ENCODE data around the gene FUT3. TPM values are rescaled to one million over a fixed set of nuclear protein-coding genes. Genes with fewer than 3 reads are reported as not detected.

Gene FUT3
- total RNA-seq, 1 experiment from 2014 or later, result 2.6 TPM

DNA sequence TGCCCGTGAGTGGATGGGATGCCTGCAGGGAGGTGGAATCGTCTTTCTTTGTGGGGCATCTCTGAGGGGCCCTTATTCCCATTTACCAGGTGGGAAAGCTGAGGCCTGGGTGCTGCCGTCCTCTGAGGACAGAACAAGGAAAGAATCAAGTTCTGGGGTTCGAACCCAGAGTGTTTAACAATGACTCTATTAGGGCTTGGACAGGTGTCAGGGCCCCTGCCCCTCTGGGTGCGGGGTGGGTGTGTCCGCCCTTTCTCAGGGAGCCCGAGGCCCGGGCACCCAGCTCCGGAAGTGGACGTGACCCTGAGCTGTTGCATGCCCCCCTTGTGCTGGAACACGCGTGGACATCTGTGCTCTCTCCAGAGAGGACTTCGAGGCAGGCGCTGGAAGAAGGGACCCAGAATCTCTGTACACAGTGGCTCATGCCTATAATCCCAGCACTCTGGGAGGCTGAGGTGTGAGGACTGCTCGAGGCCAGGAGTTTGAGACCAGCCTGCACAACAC lies 41.6 kb upstream of the FUT3 start:
- Histone ChIP-seq H3K79me2 (ENCODE audit: insufficient read depth, low read length) (peaks cover 10% of the 10 kb centered on the region; the same call in 1 of the 2 replicates), H2AFZ (ENCODE audit: low read depth, low read length, poor library complexity, severe bottlenecking) (no peak overlapping the region), H3K9ac (ENCODE audit: low read length) (no peak overlapping the region), H3K27ac (ENCODE audit: low read depth, low read length) (no peak overlapping the region), H3K9me2 (ENCODE audit: insufficient read depth) (no peaks in the 10 kb centered on the region), H3K4me2 (ENCODE audit: low read length) (no peak overlapping the region), H3K4me1 (ENCODE audit: control insufficient read depth in 1 of 2, insufficient read depth in 2 of 2, low read length in 2 of 2) (peaks cover 0 to 3% of the 10 kb centered on the region in 2 experiments; a peak in 1 of 4 replicates), H3K27me3 (ENCODE audit: insufficient read depth, low read length) (no peaks in the 10 kb centered on the region), H3K4me3 (replicated peaks in 1 of 2; ENCODE audit: low read depth in 1 of 2, low read length in 2 of 2) (no peak overlapping the region), H3K36me3 (ENCODE audit: control insufficient read depth in 1 of 2, insufficient read depth in 2 of 2, low read length in 2 of 2) (0 out of 4 replicates have a peak, but pooled peaks cover 0 to 7% of the 10 kb centered on the region in 2 experiments), H3K9me3 (ENCODE audit: control insufficient read depth in 1 of 2, insufficient read depth in 1 of 2, low read depth in 1 of 2, low read length in 2 of 2) (no peaks in the 10 kb centered on the region), H4K20me1 (ENCODE audit: insufficient read depth) (no peaks in the 10 kb centered on the region)
- ChIA-PET POLR2A (interaction anchor here (1.1 to 1.4 kb wide), 2 partner anchors 11 to 65 kb away, joined by 3 read pairs; no protein-coding TSS in a partner anchor), RAD21 (ENCODE audit: low non-redundant PET in 1 of 2, low total read pairs in 2 of 2, uncharacterized antibody in 2 of 2, unreplicated experiment in 2 of 2) (interaction anchor here (0.7 to 1.0 kb wide), 2 partner anchors 85 to 89 kb away, joined by 3 to 4 read pairs; no protein-coding TSS in a partner anchor), CTCF (interaction anchor here (0.6 to 3.7 kb wide), 4 partner anchors 11 to 95 kb away, joined by 3 to 48 read pairs (median 4); partner anchors contain the start of genes NDUFA11 and NRTN)
- intact Hi-C loops (cut with micrococcal nuclease), result loop anchor here (1.0 to 2.0 kb wide), 2 partner anchors 64 to 89 kb away; no protein-coding TSS in a partner anchor
- TSS peak; percentile 7 for BruUV-seq (replicated peaks)
- DNase-seq (ENCODE audit: low read depth, low spot score) (no peak), ATAC-seq (peak; percentile 17)
- TF ChIP-seq, protein P1, sequence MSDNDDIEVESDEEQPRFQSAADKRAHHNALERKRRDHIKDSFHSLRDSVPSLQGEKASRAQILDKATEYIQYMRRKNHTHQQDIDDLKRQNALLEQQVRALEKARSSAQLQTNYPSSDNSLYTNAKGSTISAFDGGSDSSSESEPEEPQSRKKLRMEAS (IDR thresholded peaks at IDR 0.05), result no peak; the same call in 1 of the 2 replicates
- TF ChIP-seq SP1 (IDR thresholded peaks at IDR 0.05; ENCODE audit: low read depth) (no peak), CEBPB (IDR thresholded peaks at IDR 0.05; ENCODE audit: low read depth) (no peak), ZNF274 (IDR thresholded peaks at IDR 0.05; ENCODE audit: low read depth, low read length) (no peak), EZH2phosphoT487 (IDR thresholded peaks at IDR 0.05; ENCODE audit: borderline replicate concordance) (no peak), POLR2AphosphoS5 (IDR thresholded peaks at IDR 0.05; ENCODE audit: low read depth, low read length) (0 out of 2 replicates have a peak, but pooled peaks have one; percentile 9), SIN3A (IDR thresholded peaks at IDR 0.05; ENCODE audit: low read depth) (0 out of 2 replicates have a peak, but pooled peaks have one; percentile 10)

All from HCT116 (cell line).